ENCODE results near the gene STARD7. TPM values are rescaled to one million over a fixed set of nuclear protein-coding genes. Genes with fewer than 3 reads are reported as not detected.
"Not testable (repeated sequence)": the region's sequence is repeated elsewhere in the genome, so short reads cannot be mapped to it uniquely, and the experiment has no call there.

STARD7 gene
- total RNA-seq, 4 donors from 2014 or later = 77.3 to 111 (median 85.0) TPM

DNA sequence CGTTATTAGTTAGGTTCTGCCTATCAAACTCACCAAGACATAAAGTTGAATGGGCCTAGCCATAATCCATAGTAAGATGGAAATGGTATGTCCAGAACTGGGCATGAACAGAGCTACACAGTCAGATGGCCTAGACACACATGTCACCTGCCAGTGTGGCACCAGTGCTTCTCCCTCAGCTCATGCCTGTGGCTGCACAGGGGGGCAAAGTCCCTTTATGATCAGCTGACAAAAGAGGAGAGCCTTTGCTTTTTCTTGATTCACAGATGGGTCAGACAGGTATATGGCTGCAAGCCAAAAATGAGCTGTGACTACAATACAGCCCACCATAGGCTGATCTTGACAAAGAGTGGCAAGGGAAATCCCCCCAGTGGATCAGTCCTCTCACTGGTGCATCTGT, 28.3 kb upstream of the STARD7 start:
- Histone ChIP-seq H3K27me3 (no peaks in the 10 kb centered on the region), H3K4me1 (peaks cover 0 to 11% (median 3%) of the 10 kb centered on the region in 4 donors), H3K4me3 (no peak overlapping the region), H3K9me3 (no peaks in the 10 kb centered on the region), H3K27ac (no peak overlapping the region), H3K36me3 (peaks cover 0 to 14% (median 0%) of the 10 kb centered on the region in 3 donors)
- TF ChIP-seq POLR2A (IDR thresholded peaks at IDR 0.05) = no peak
- TF ChIP-seq, protein P1, sequence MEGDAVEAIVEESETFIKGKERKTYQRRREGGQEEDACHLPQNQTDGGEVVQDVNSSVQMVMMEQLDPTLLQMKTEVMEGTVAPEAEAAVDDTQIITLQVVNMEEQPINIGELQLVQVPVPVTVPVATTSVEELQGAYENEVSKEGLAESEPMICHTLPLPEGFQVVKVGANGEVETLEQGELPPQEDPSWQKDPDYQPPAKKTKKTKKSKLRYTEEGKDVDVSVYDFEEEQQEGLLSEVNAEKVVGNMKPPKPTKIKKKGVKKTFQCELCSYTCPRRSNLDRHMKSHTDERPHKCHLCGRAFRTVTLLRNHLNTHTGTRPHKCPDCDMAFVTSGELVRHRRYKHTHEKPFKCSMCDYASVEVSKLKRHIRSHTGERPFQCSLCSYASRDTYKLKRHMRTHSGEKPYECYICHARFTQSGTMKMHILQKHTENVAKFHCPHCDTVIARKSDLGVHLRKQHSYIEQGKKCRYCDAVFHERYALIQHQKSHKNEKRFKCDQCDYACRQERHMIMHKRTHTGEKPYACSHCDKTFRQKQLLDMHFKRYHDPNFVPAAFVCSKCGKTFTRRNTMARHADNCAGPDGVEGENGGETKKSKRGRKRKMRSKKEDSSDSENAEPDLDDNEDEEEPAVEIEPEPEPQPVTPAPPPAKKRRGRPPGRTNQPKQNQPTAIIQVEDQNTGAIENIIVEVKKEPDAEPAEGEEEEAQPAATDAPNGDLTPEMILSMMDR (IDR thresholded peaks at IDR 0.05) = no peak
- no peak for TF ChIP-seq EP300 (IDR thresholded peaks at IDR 0.05)
- DNase-seq (ENCODE audit: low spot score in 2 of 2) = no peak
- 93 to 100% methylated on average over 1 of the region's 1 CpG for WGBS, 2 donors

DNA sequence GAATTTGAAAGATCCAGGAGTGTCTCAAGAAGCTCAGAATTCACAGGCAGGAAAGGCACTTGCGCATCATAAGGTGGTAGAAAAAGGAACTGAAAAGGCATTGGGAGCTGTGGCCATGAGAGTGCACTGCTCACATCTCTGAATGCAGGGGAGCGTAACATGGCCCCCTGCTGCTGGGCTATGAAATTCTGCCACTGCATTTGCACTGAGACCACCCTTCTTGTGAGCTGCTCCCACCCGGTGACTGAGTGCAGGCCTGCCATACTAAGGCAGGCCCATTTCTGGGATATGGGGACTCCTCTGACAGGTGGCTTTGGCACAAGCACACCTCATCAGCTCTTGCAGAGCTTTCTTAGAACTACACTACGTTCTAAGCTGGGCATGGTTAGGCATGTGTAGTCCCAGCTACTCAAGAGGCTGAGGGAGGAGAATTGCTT, 25.3 kb upstream of the STARD7 start:
- Histone ChIP-seq H3K27me3 (no peaks in the 10 kb centered on the region), H3K36me3 (no peaks in the 10 kb centered on the region), H3K27ac (no peak overlapping the region), H3K4me3 (no peak overlapping the region), H3K4me1 (no peaks in the 10 kb centered on the region), H3K9me3 (no peaks in the 10 kb centered on the region)
- TF ChIP-seq, protein P1 (IDR thresholded peaks at IDR 0.05) = no peak
- TF ChIP-seq EP300 (IDR thresholded peaks at IDR 0.05) (no peak), POLR2A (IDR thresholded peaks at IDR 0.05) (no peak)
- WGBS, 2 donors = 70 to 77% methylated on average over 4 of the region's 4 CpGs
- no peak for DNase-seq (ENCODE audit: low spot score in 2 of 2)

DNA sequence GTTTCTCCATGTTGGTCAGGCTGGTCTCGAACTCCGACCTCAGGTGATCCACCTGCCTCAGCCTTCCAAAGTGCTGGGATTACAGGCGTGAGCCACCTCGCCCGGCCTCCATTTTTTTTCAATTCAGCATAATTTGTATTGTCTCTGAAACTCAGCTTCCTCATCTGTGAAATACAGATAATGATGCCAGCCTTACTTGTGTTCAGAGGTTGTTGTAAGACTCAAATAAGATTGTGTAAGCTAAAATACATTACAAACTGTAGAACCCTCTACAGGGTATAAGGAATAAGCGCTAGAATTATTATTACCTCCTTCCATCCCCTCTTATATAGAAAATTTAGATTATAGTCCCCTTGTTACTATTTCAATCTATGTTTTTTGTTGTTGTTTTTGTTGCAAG, 24.8 kb upstream of the STARD7 start:
- no peaks in the 10 kb centered on the region for H3K4me1 ChIP-seq
- TF ChIP-seq EP300 (IDR thresholded peaks at IDR 0.05) (no peak), POLR2A (IDR thresholded peaks at IDR 0.05) (no peak)
- TF ChIP-seq, protein P1 (IDR thresholded peaks at IDR 0.05) = no peak
- no peaks in the 10 kb centered on the region for H3K9me3 ChIP-seq
- no peaks in the 10 kb centered on the region for H3K27me3 ChIP-seq
- 92 to 95% methylated on average over 6 of the region's 6 CpGs for WGBS, 2 donors
- no peaks in the 10 kb centered on the region for H3K36me3 ChIP-seq
- H3K4me3 ChIP-seq = no peak overlapping the region
- no peak overlapping the region for H3K27ac ChIP-seq
- DNase-seq (ENCODE audit: low spot score in 2 of 2) = no peak

DNA sequence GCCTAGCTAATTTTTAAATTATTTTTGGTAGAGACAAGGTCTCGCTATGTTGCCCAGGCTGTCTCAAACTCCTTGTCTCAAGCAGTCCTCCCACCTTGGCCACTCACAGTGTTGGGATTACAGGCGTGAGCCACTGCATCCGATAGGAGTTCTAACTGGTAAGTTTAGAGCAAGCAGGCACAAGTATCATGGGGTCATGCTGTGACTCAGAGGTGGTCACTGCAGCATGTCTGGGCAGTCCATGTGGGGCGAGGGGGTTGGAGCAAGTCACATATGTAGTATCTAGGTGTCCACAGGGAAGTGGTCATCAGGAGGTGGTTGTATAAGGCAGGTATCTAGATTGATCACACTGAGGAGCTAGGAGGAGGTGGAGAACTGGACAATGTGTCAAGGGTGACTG, 22.7 kb upstream of the STARD7 start:
- TF ChIP-seq EP300 (IDR thresholded peaks at IDR 0.05) = no peak
- TF ChIP-seq POLR2A (IDR thresholded peaks at IDR 0.05) = no peak
- TF ChIP-seq, protein P1 (IDR thresholded peaks at IDR 0.05) = no peak
- 85 to 92% methylated on average over 4 of the region's 4 CpGs for WGBS, 2 donors
- H3K9me3 ChIP-seq = no peaks in the 10 kb centered on the region
- H3K4me1 ChIP-seq = no peaks in the 10 kb centered on the region
- no peak overlapping the region for H3K4me3 ChIP-seq
- no peak for DNase-seq (ENCODE audit: low spot score in 2 of 2)
- H3K36me3 ChIP-seq = no peaks in the 10 kb centered on the region
- no peak overlapping the region for H3K27ac ChIP-seq
- no peaks in the 10 kb centered on the region for H3K27me3 ChIP-seq

DNA sequence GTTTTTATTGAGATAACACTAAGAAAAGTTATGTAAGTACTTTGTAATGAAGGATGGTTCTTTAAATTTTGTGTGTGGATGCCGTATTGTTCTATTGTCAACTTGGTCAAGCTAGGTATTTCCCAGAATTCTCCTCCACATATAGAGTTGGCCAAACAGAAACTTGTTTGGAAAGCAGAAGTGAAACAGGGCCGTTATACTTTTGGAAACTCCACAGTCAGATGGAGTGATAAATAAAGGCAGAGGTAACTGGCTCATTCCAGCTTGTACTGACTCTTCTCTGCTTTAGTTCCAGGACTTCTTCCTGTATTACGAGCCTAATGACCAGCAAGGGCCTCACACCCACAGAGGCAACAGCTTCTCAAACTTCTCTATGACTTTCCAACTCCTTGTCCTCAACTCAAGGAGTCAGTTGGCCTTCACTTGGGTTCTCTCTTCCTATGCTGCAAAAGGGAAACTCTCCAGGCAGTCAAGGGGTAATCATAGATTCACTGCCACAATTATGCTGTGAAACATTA, 16.4 kb upstream of the STARD7 start:
- TF ChIP-seq, protein P1 (IDR thresholded peaks at IDR 0.05) = no peak
- TF ChIP-seq EP300 (IDR thresholded peaks at IDR 0.05) = peak in 1 of 2 donors; percentile 49
- H3K27ac ChIP-seq = peak overlapping the region in 3 of 4 donors; percentile 10 to 46 (median 36)
- H3K27me3 ChIP-seq = no peaks in the 10 kb centered on the region
- no peaks in the 10 kb centered on the region for H3K9me3 ChIP-seq
- no peak overlapping the region for H3K4me3 ChIP-seq
- peak in 1 of 2 donors; percentile 33 for DNase-seq (ENCODE audit: low spot score in 2 of 2)
- no peaks in the 10 kb centered on the region for H3K36me3 ChIP-seq
- no peaks in the 10 kb centered on the region for H3K4me1 ChIP-seq
- WGBS, 2 donors = 69 to 89% methylated on average over 3 of the region's 3 CpGs

DNA sequence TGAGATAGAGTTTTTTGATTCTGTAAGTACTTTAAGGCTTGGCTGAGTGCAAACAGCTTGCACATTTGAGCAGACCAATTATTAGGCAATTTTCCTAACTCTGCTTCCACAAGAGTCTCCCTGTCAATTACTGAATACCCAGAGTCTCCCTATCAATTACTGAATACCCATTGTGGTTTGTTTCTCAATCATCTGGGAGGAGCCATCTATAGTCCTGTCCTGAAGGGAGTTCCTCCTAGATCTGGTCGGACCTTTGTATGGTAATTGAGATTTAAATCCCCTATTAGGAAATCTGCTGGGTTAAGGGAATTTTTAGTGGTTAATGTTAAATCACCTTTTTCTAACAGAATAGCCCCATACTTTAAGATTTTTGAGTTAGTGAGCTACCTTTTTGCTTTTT, 12.5 kb upstream of the STARD7 start:
- WGBS, 2 donors = 77 to 82% methylated on average over 1 of the region's 1 CpG
- H3K4me3 ChIP-seq; H3K27ac ChIP-seq; H3K9me3 ChIP-seq; DNase-seq (ENCODE audit: low spot score in 2 of 2); H3K36me3 ChIP-seq; H3K4me1 ChIP-seq; H3K27me3 ChIP-seq: not testable (repeated sequence)

DNA sequence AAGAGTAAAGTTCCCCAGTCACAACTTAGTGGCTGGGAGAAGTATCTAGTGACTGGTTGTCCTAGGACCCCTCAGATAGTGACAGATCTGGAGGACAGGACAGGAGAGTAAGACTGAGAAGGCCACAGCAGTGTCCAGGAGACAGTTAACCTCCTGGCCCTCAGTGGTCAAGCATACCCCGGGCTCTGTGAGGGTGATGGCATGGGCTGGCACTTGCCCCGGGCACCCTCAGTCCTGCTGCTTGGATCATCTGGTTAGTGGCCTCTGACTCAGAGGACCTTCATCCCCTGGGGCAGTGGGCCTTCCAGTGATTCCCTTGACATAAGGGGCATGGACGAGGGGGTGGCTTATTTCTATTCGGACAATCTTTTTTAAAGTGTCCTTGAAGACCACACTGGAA, 11.3 kb upstream of the STARD7 start:
- H3K27ac ChIP-seq; DNase-seq (ENCODE audit: low spot score in 2 of 2); H3K4me3 ChIP-seq; H3K36me3 ChIP-seq; H3K27me3 ChIP-seq; H3K9me3 ChIP-seq; H3K4me1 ChIP-seq: not testable (repeated sequence)
- WGBS, 2 donors = 73 to 90% methylated on average over 3 to 4 of the region's 4 CpGs

All from tibial nerve (tissue), 4 donors.